Measurements from ENCODE around the gene RANBP3L. TPM values are rescaled to one million over a fixed set of nuclear protein-coding genes. Genes with fewer than 3 reads are reported as not detected.

RANBP3L gene
- polyA plus RNA-seq, 1 experiment: not detected

- TF ChIP-seq, protein P1, sequence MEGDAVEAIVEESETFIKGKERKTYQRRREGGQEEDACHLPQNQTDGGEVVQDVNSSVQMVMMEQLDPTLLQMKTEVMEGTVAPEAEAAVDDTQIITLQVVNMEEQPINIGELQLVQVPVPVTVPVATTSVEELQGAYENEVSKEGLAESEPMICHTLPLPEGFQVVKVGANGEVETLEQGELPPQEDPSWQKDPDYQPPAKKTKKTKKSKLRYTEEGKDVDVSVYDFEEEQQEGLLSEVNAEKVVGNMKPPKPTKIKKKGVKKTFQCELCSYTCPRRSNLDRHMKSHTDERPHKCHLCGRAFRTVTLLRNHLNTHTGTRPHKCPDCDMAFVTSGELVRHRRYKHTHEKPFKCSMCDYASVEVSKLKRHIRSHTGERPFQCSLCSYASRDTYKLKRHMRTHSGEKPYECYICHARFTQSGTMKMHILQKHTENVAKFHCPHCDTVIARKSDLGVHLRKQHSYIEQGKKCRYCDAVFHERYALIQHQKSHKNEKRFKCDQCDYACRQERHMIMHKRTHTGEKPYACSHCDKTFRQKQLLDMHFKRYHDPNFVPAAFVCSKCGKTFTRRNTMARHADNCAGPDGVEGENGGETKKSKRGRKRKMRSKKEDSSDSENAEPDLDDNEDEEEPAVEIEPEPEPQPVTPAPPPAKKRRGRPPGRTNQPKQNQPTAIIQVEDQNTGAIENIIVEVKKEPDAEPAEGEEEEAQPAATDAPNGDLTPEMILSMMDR (IDR thresholded peaks at IDR 0.05; ENCODE audit: low read depth, low read length): no peak
Measured at GRCh38 chr5:36217567-36217966, 84.1 kb downstream of the RANBP3L start.

DNA sequence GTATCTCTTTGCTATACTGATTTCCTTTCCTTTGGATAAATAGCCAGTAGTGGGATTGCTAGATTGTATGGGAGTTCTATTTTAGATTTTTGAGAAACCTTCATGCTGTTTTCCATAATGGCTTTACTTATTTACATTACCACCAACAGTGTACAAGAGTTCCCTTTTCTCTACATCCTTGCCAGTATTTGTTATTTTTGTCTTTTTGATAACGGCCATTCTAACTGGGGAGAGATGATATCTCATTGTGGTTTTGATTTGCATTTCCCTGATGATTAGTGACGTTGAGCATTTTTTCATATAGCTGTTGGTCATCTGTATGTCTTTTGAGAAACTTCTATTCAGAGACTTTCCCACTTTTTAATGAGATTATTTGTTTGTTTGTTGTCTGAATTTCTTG lies 85.8 kb downstream of the RANBP3L start:
- H3K27ac ChIP-seq (ENCODE audit: low read depth, low read length): no peak overlapping the region
- TF ChIP-seq, protein P1 (IDR thresholded peaks at IDR 0.05; ENCODE audit: low read depth, low read length): no peak
- H3K9me3 ChIP-seq (ENCODE audit: control insufficient read depth, insufficient read depth, low read length): no peaks in the 10 kb centered on the region
- ChIA-PET CTCF (interaction anchor here (1.2 to 2.5 kb wide), 3 partner anchors 26 to 137 kb away, joined by 6 to 10 read pairs (median 7); partner anchors contain the start of gene NADK2), POLR2A (no interaction called here)
- no peak overlapping the region for H3K4me3 ChIP-seq (ENCODE audit: low read depth, low read length)
- no peak for DNase-seq (ENCODE audit: low read depth, low spot score)
- H3K27me3 ChIP-seq (ENCODE audit: control insufficient read depth, insufficient read depth, low read length): no peaks in the 10 kb centered on the region

More at GRCh38 chr5:36217567-36217966, 84.1 kb downstream of the RANBP3L start:
- no peak for DNase-seq (ENCODE audit: low read depth, low spot score)
- H3K9me3 ChIP-seq (ENCODE audit: control insufficient read depth, insufficient read depth, low read length): no peaks in the 10 kb centered on the region
- no peaks in the 10 kb centered on the region for H3K27me3 ChIP-seq (ENCODE audit: control insufficient read depth, insufficient read depth, low read length)
- H3K27ac ChIP-seq (ENCODE audit: low read depth, low read length): no peak overlapping the region
- no peak overlapping the region for H3K4me3 ChIP-seq (ENCODE audit: low read depth, low read length)
- ChIA-PET POLR2A (no interaction called here), CTCF (interaction anchor here (0.9 to 2.5 kb wide), 8 partner anchors 11 to 475 kb away, joined by 3 to 14 read pairs (median 5); partner anchors contain the start of gene NADK2)

GRCh38 chr5:36214436-36214835 lies 87.3 kb downstream of the RANBP3L start:
- Histone ChIP-seq H3K27ac (ENCODE audit: low read depth, low read length) (no peak overlapping the region), H3K9me3 (ENCODE audit: control insufficient read depth, insufficient read depth, low read length) (no peaks in the 10 kb centered on the region), H3K27me3 (ENCODE audit: control insufficient read depth, insufficient read depth, low read length) (no peaks in the 10 kb centered on the region), H3K4me3 (ENCODE audit: low read depth, low read length) (no peak overlapping the region)
- no peak for DNase-seq (ENCODE audit: low read depth, low spot score)
- CTCF ChIA-PET: interaction anchor here (0.9 to 1.4 kb wide), 2 partner anchors 10 to 92 kb away, joined by 3 read pairs; no protein-coding TSS in a partner anchor
- TF ChIP-seq, protein P1 (IDR thresholded peaks at IDR 0.05; ENCODE audit: low read depth, low read length): no peak
- POLR2A ChIA-PET: no interaction called here

DNA sequence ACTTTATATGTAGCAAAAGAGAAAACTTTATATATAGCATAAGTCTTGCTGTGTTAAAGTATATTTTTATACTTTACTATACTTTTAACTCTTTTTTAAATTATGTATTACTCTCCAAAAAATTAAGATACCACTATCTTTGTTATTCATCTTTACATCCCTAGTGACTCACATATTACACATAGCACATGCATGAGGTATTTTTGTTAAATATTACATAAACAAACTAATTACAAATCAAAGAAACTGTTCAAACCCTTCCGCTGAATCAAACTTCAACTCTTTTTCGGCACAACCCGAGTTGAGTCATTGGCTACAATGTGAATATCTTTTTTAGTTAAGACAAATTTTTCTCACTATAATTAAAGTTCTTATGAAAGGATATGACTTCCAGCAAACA lies 92.0 kb downstream of the RANBP3L start:
- POLR2A ChIA-PET: interaction anchor here (1.3 kb wide), 1 partner anchor 32 kb away, joined by 4 read pairs; the partner anchor contains the start of gene NADK2
- Histone ChIP-seq H3K4me3 (ENCODE audit: low read depth, low read length) (no peak overlapping the region), H3K27me3 (ENCODE audit: control insufficient read depth, insufficient read depth, low read length) (no peaks in the 10 kb centered on the region), H3K9me3 (ENCODE audit: control insufficient read depth, insufficient read depth, low read length) (no peaks in the 10 kb centered on the region), H3K27ac (ENCODE audit: low read depth, low read length) (no peak overlapping the region)
- DNase-seq (ENCODE audit: low read depth, low spot score): no peak
- TF ChIP-seq, protein P1 (IDR thresholded peaks at IDR 0.05; ENCODE audit: low read depth, low read length): no peak
- CTCF ChIA-PET: interaction anchor here (1.0 kb wide), 1 partner anchor 59 kb away, joined by 5 read pairs; no protein-coding TSS in a partner anchor

DNA sequence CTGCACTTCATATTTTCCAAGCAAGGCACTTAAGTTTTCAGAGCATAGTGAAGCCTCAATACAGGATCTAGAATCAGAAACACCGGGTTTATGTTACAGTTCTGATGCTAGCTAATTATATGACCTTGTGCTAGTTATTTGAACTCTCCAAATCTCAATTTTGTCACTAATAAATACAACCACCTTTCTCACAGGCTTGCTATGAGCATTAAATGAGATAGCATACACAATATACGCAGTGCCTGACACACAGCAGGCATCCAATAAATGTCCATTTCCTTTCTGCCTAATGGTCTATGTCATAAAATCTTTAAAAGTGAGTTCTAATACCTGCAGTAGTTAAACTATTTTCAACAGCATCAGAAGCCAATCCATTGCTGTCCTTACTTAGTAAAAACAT lies 92.9 kb downstream of the RANBP3L start:
- TF ChIP-seq, protein P1 (IDR thresholded peaks at IDR 0.05; ENCODE audit: low read depth, low read length): no peak
- ChIA-PET CTCF (no interaction called here), POLR2A (no interaction called here)
- DNase-seq (ENCODE audit: low read depth, low spot score): no peak
- no peak overlapping the region for H3K4me3 ChIP-seq (ENCODE audit: low read depth, low read length)
- H3K9me3 ChIP-seq (ENCODE audit: control insufficient read depth, insufficient read depth, low read length): no peaks in the 10 kb centered on the region
- no peaks in the 10 kb centered on the region for H3K27me3 ChIP-seq (ENCODE audit: control insufficient read depth, insufficient read depth, low read length)
- H3K27ac ChIP-seq (ENCODE audit: low read depth, low read length): no peak overlapping the region

All from AG04450 (cell line).